Measurements from ENCODE around the gene IRS2. TPM values are rescaled to one million over a fixed set of nuclear protein-coding genes. Genes with fewer than 3 reads are reported as not detected.
"Not testable (repeated sequence)": the region's sequence is repeated elsewhere in the genome, so short reads cannot be mapped to it uniquely, and the experiment has no call there.

Gene IRS2
- 10 to 100 TPM; 15.9 to 25.1 TPM for total RNA-seq
- long read RNA-seq, donor 1, full-length matches to known transcripts: 2 of 5 reads
- long read RNA-seq, donor 1, partial matches to known transcripts: 0 of 5 reads
- long read RNA-seq, donor 1, other reads (novel, unspliced or antisense): 3 of 5 reads
- long read RNA-seq, donor 2, full-length matches to known transcripts: 14 of 24 reads
- long read RNA-seq, donor 2, partial matches to known transcripts: 0 of 24 reads
- long read RNA-seq, donor 2, other reads (novel, unspliced or antisense): 10 of 24 reads

- intact Hi-C loops (cut with DNase I): loop anchor here (5.0 to 10.0 kb wide), 2 partner anchors 321 to 822 kb away; no protein-coding TSS in a partner anchor
Observed at GRCh38 chr13:109786457-109787134, at the start of gene IRS2. Gene IRS2, minus strand, starts transcription at chr13:109786583. Its CDS starts 530 bp downstream, at chr13:109786053.

GRCh38 chr13:109834973-109835720, 48.8 kb upstream of the IRS2 start:
- DNase-seq (ENCODE audit: low spot score): no peak
- intact Hi-C loops (cut with DNase I): no loop called here

More at GRCh38 chr13:109786457-109787134, at the start of gene IRS2:
- DNase-seq (ENCODE audit: low spot score): peak; percentile 97

- DNase-seq (ENCODE audit: low spot score): no peak
Observed at GRCh38 chr13:109833940-109834339, 47.6 kb upstream of the IRS2 start.

DNA sequence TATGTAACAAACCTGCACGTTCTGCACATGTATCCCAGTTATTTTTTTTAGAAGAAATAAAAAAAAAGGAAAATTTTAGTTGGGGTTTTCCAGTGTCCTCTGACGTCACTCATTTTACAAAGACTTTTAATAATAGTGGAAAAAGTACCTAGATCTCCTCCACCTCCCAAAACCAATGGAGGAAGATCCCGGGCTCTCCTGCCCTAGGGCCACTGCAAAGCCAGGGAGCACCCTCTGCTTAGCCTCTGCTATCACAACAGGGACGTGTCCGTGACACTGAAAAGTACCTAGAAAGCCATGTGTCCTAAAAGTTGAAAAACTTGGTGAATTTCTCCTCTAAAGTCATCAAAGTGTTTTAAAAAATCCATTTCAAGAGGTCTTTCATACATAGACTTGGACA, 46.7 kb upstream of the IRS2 start:
- no peak for DNase-seq (ENCODE audit: low spot score)

More at GRCh38 chr13:109833940-109834339, 47.6 kb upstream of the IRS2 start:
- intact Hi-C loops (cut with DNase I): no loop called here

DNA sequence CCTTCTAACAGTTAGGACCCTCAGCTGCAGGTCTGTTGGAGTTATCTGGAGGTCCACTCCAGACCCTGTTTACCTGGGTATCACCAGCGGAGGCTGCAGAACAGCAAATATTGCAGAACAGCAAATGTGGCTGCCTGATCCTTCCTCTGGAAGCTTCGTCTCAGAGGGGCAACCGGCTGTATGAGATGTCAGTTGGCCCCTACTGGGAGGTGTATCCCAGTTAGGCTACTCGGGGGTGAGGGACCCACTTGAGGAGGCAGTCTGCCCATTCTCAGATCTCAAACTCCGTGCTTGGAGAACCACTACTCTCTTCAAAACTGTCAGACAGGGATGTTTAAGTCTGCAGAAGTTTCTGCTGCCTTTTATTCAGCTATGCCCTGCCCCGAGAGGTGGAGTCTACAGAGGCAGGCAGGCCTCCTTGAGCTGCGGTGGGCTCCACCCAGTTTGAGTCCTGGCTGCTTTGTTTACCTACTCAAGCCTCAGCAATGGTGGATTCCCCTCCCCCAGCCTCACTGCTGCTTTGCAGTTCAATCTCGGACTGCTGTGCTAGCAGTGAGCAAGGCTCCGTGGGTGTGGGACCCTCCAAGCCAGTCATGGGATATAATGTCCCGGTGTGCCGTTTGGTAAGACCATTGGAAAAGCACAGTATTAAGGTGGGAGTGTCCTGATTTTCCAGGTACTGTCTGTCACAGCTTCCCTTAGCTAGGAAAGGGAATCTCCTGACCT, 42.4 kb upstream of the IRS2 start:
- intact Hi-C loops (cut with DNase I); DNase-seq (ENCODE audit: low spot score): not testable (repeated sequence)

More for the DNA sequence above, 46.7 kb upstream of the IRS2 start:
- intact Hi-C loops (cut with DNase I): no loop called here

DNA sequence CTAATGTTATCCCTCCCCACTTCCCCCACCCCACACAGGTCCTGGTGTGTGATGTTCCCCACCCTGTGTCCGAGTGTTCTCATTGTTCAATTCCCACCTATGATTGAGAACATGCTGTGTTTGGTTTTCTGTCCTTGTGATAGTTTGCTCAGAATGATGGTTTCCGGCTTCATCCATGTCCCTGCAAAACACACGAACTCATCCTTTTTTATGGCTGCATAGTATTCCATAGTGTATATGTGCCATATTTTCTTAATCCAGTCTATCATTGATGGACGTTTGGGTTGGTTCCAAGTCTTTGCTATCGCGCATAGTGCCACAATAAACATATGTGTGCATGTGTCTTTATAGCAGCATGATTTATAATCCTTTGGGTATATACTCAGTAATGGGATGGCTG, 36.8 kb upstream of the IRS2 start:
- DNase-seq (ENCODE audit: low spot score); intact Hi-C loops (cut with DNase I): not testable (repeated sequence)

- intact Hi-C loops (cut with DNase I): no loop called here
- no peak for DNase-seq (ENCODE audit: low spot score)
Observed at GRCh38 chr13:109821103-109821502, 34.7 kb upstream of the IRS2 start.

DNA sequence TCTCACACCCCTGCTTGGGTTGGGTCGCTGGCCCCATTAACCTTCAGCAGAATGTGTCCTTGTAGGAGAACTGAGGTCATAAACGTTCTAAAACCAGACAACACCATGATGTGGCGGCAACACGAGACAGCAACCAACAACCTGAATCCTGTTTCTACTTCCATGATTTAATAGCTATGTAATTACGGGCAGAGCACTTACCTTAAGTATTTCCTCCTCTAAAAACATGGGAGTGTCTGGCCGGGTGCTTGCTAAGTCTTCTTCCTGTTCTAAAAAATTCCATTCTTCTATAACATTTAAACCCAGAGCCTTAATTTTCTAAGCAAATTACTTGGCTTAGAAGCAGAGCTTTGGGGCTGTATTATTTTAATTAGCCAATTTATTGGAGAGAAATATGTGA, 33.5 kb upstream of the IRS2 start:
- intact Hi-C loops (cut with DNase I): no loop called here
- no peak for DNase-seq (ENCODE audit: low spot score)

GRCh38 chr13:109818886-109819285, 32.5 kb upstream of the IRS2 start:
- no peak for DNase-seq (ENCODE audit: low spot score)
- intact Hi-C loops (cut with DNase I): no loop called here

- no peak for DNase-seq (ENCODE audit: low spot score)
- intact Hi-C loops (cut with DNase I): loop anchor here in 1 of 2 donors (2.0 kb wide), 1 partner anchor 49 kb away; no protein-coding TSS in a partner anchor
Observed at GRCh38 chr13:109817591-109818535, 31.5 kb upstream of the IRS2 start.

GRCh38 chr13:109816808-109817203, 30.4 kb upstream of the IRS2 start:
- intact Hi-C loops (cut with DNase I): loop anchor here in 1 of 2 donors (2.0 kb wide), 1 partner anchor 50 kb away; no protein-coding TSS in a partner anchor

GRCh38 chr13:109816112-109816807, 29.9 kb upstream of the IRS2 start:
- intact Hi-C loops (cut with DNase I): loop anchor here in 1 of 2 donors (2.0 kb wide), 1 partner anchor 51 kb away; no protein-coding TSS in a partner anchor
- DNase-seq (ENCODE audit: low spot score): no peak

More at GRCh38 chr13:109816808-109817203, 30.4 kb upstream of the IRS2 start:
- no peak for DNase-seq (ENCODE audit: low spot score)

- intact Hi-C loops (cut with DNase I): loop anchor here in 1 of 2 donors (2.0 kb wide), 1 partner anchor 51 kb away; no protein-coding TSS in a partner anchor
- no peak for DNase-seq (ENCODE audit: low spot score)
Observed at GRCh38 chr13:109815651-109816050, 29.3 kb upstream of the IRS2 start.

DNA sequence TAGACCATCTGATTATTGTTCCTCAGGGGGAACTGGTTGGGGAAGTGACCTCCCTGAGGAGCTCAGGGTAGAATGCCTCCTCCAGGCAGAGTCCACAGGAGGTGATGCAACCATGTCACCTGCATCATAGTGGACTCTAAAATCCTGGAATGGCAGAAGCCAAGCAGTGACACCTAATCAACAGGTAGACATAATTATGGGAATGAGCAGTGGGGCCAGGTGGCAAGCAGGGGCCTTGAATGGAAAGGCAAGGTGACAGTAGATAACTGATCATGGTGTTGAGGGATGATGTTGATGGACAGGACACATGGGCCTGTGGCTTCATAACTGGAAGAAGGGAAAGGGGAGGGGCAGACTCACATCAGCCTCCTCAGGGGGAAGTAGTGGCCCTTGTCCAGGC, 27.3 kb upstream of the IRS2 start:
- intact Hi-C loops (cut with DNase I): no loop called here
- no peak for DNase-seq (ENCODE audit: low spot score)

DNA sequence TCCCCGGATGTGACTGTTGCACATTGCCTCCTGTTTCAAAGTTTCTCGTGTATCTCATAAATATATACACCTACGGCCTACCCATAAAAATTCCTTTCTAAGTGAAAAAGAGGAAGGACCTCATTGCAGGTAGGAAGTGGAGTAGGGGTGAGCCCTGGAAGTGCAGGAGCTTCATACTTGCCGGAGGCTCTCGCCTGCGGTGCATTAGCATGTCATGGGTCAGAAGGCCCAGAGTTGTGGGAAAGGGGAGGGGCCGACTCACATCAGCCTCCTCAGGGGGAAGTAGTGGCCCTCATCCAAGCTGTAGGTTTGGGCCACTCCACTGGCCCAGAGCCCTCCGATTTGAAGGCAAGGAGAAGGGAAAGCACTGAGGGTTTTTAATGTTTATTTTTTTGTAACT, 26.0 kb upstream of the IRS2 start:
- intact Hi-C loops (cut with DNase I): no loop called here
- no peak for DNase-seq (ENCODE audit: low spot score)

DNA sequence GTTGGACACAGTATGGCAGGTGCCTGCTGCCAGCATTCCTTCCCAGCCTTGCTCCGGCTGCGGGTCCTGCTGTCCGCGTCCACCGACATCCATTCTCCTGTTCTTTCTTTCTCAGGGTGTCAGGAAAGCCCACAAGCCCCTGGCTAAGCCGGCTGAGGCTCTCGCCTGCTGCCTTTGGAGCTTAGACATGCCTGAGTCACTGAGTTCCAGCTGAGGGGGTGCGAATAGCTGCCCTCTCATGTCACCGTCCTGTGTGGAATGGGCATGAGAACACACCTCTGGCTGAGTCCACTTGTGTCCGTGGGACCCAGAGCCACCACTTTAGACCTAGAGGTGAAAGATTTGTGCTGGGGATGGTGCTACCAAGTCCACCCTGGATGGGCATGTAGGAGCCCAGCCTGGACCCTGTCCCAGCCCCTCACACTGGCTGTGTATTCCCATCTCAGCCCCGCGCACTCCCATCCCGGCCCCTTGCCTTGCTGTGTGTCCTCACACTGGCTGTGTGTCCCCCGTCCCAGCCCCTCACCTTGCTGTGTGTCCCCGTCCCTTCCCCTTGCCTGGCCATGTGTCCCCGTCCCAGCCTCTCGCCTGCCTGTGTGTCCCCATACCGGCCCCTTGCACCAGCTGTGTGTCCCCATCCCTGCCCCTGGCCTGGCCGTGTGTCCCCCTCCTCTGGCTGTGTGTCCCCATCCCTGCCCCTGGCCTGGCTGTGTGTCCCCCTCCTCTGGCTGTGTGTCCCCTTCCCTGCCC, 24.6 kb upstream of the IRS2 start:
- DNase-seq (ENCODE audit: low spot score): no peak
- intact Hi-C loops (cut with DNase I): no loop called here

All from posterior vena cava (tissue), 2 donors.